GM18868 (cell line): Measurements from ENCODE around the gene OR1J2.
"Not testable (repeated sequence)": the region's sequence is repeated elsewhere in the genome, so short reads cannot be mapped to it uniquely, and the experiment has no call there.

Source experiments
- ATAC-seq: cut with Tn5 transposase; IDR thresholded peaks from one replicate; pipeline ENCODE4 v1.9.1; 2021; ENCODE audit warnings: mild to moderate bottlenecking, moderate library complexity; ENCODE audit not compliant: unreplicated experiment

The OR1J2 gene

GRCh38 chr9:122510502-122510901 is at the start of gene OR1J2:
TSS of gene OR1J2 (plus strand) at chr9:122510802. CDS start at chr9:122510802, 0 bp downstream.
- ATAC-seq: no peak

- ATAC-seq: no peak
Measured at GRCh38 chr9:122463828-122464632, 46.6 kb upstream of the OR1J2 start.

DNA sequence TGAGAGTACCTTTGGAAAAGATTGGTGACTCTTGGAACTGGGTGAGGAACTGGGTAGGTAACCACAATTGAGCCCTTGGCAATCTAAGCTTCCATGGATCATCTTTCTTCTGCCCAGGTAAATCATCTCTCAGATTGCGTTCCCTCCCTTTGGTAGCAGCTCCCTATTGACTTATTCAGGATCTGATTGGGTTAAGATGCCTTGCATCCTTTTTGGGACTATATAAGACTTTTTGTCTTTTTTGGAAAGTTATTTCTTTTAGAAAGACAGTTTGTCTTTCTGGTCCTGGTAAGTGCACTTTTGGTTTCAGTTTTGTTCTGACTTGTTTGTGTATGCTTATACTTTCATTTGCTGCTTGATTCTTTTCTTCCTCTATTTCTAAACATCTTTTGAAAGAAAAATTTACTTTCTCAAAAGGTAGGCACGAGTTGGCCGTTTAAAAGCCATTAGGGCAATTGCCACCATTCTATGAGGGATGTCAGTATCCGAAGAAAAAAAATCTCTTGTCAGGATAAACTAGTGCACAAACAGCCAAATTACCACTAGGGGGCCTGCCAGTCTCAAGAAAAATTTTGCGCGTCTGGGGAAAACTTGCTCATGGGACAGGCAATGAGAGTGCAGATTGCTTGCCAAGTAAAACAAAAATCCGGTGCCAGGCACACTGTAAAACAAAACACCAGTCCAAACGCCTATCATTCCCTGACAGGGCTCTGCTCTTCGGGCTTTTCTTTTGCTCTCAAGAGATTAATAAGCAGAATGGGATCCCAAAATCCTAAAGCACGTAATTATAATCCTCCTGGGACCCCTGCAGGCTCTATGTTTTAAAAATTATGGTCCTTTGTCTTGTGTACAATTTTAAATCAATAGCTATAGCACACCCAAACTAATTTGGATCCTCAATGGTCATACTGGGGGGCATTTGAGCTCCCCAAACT is 45.7 kb upstream of the OR1J2 start:
- ATAC-seq: peak; percentile 86

- no peak for ATAC-seq
Measured at GRCh38 chr9:122466456-122466855, 44.1 kb upstream of the OR1J2 start.

- ATAC-seq: no peak
Measured at GRCh38 chr9:122468735-122469134, 41.9 kb upstream of the OR1J2 start.

DNA sequence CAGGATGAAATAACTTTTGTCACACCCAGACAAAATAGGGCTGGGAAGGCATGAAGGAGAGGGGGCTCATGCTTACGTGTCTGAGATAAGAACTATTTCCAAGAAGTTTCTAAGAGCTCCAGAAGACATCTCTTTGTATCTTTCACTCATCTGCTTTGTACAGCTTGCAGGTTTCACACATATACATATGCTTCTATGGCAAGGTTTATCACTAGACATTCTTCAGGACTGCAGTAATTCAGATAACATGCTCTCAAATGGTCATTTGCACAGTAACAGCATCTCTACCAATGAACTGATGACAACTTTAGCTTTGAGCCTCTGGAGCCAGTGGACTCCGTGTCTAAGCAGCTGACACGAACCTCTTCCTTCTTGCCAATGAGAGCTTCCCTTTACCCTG is 36.0 kb upstream of the OR1J2 start:
- ATAC-seq: no peak

GRCh38 chr9:122475717-122476116 is 34.9 kb upstream of the OR1J2 start:
- ATAC-seq: no peak

DNA sequence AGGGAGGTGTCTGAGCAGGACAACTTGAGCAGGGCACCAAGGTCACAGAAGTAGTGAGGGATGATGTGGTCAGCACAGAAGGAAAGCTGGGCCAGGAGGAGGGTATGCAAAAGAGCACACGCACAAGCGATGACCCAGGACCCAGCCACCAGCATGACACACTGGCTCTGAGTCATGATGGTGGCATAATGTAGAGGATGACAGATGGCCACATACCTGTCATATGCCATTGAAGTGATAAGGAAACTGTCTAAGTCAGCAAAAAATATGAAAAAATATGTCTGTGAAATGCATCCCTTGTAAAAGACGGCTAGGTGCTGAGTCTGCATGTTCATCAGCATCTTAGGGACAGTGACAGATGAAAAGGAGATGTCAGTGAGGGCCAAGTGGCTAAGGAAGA is 33.3 kb upstream of the OR1J2 start:
- no peak for ATAC-seq

DNA sequence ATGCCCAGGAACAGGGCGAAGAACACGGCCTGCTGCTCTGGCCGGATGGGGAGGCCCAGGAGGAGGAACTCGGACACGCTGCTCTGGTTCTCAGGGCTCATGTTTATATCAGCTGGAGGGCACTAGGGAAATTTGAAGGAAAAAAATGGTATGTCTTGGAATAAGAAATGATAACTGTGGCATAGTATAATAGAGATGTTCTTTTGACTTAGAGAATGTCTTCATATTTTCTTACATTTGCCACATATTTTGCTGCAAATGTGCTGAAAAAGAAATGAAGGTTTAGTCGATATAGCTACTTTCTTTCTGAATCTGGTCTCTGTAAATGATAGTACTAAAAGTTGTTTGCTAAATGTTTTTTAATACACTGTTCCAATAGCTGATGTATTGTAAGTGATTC is 32.8 kb upstream of the OR1J2 start, which contains the start of gene OR1J1:
OR1J1 (minus strand) TSS at position 101 of the 400 bp plus-strand sequence; CDS start at position 101, 0 bp downstream.
- ATAC-seq: no peak

DNA sequence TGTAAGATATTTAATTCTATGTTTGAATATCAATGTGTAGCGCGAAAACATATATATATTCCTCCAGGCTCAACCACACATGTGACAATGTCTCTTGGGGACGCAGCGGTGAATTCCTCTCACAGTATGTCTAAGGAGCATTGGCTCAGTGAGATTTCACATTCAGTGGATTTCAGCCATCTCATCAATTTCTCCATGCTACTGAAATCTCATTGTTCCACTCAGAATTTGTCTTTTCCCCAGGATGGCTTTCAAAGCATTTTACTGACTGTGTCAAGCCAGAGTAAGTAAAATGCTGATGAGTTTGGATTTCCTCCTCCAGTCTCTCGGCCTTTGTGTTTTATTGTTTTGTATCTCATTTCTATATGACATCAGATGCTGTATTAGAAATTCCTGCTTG is 31.5 kb upstream of the OR1J2 start:
- no peak for ATAC-seq

DNA sequence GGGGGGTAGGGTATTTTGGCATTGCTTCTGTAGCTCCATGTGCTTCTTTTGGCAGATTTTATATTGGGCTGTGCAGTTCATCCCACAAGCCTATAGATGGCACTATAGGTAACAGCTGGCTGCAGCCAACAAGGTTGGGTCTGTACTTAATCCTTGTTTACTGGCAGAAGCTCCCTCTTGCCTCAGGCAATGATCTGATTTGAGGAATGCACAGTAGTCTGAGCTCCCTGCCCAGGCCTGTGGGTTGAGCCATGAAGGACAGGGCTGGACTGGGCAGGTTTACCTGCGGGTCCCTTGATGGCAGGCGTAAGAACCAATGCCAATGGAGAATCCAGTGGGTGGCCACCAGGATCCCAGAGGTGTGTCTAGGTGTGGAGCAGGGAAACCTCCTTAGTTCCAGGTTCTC is 11.7 kb upstream of the OR1J2 start:
- peak; percentile 74 for ATAC-seq

- no peak for ATAC-seq
Measured at GRCh38 chr9:122506964-122507363, 3.6 kb upstream of the OR1J2 start.

DNA sequence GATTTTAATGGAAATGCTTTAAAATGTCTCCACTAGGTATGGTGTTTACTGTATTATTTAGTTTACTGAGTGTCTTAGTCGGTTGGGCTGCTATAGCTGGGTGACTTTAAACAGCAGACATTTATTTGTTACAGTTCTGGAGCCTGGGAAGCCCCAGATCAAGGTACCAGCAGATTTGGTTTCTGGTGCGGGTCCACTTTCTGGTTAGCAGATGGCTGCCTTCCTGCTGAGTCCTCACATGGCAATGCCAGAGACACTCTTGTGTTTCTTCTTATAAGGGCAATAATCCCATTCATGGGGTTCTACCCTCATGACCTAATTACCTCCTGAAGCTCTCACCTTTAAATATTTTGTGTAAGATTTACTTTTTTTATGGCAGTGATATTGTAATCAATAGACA is 7.6 kb downstream of the OR1J2 start:
- ATAC-seq: no peak

- no peak for ATAC-seq
Measured at GRCh38 chr9:122518841-122519240, 8.2 kb downstream of the OR1J2 start, which contains the start of gene OR1J4. TSS of gene OR1J4 (plus strand) at chr9:122519141. CDS start at chr9:122519141, 0 bp downstream.

GRCh38 chr9:122519376-122519775 is 8.8 kb downstream of the OR1J2 start:
- no peak for ATAC-seq

- ATAC-seq: no peak
Measured at GRCh38 chr9:122526602-122527001, 16.0 kb downstream of the OR1J2 start.

GRCh38 chr9:122527193-122527592 is 16.6 kb downstream of the OR1J2 start, which contains the start of gene OR1N1:
TSS of gene OR1N1 (minus strand) at chr9:122527293. CDS start at chr9:122527293, 0 bp downstream.
- ATAC-seq: no peak

- not testable (repeated sequence) for ATAC-seq
Measured at GRCh38 chr9:122531157-122531556, 20.6 kb downstream of the OR1J2 start.

DNA sequence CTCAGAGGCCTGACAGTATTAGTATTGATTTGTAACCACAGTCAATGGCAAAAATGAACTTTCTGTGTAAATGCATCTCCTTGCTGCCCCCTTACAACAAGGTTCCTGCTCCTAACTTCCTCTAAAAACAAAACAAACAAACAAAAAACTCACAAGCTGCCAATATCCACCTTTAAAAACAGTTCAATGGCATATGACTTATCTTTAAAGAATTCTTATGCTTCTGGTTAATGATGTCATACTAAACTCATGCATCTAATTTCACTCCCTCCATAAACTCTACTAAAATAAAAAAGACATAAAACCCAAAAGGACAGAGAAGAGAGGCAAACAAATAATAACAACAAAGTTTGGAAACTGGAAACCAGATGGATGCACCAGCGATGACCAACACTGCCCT is 25.5 kb downstream of the OR1J2 start:
- no peak for ATAC-seq

DNA sequence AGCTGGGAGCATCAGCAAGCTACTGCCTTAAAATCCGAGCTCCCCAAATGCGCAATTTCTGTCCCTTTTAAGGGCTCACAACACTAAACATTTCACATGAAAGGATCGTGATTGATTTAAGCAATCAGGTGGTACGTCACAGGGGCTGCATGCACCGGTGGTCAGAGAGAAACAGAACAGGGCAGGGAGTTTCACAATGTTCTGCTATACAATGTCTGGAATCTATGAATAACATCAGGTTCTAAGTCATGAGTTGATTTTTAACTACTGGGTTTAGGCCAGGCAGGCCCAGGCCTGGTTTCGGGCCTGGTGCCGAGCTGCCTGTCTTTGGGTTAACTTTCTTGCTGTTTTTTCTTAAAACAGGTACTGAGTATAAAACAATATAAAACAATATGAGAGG is 26.5 kb downstream of the OR1J2 start:
- ATAC-seq: not testable (repeated sequence)

DNA sequence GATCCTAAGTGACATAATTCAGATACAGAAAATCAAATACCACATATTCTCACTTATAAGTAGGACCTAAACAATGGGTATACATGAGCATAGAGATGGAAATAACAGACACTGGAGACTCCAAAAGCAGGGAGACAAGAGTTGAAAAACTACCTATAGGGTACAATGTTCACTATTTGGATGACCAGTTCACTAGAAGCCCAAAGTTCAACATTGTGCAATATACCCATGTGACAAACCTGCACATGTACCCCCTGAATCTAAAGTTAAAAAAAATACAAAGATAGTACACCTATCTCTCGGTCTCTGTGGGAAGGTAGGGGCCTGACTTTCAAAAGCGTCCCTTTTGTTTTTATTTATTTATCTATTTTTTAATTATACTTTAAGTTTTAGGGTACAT is 28.2 kb downstream of the OR1J2 start:
- ATAC-seq: no peak
